IPS-20b (cell line): ENCODE results near the gene POLR3K.
"Not testable (repeated sequence)": the region's sequence is repeated elsewhere in the genome, so short reads cannot be mapped to it uniquely, and the experiment has no call there.

Experiments
- H3K27ac ChIP-seq: one replicate; pipeline ENCODE4 v1.5.1; 2013; ENCODE audit warnings: low read length
- H3K27me3 ChIP-seq: 2 replicates; pipeline ENCODE4 v1.6.1; 2013; ENCODE audit warnings: mild to moderate bottlenecking, low read length, inconsistent platforms; ENCODE audit not compliant: insufficient read depth
- H3K36me3 ChIP-seq: 2 replicates; pipeline ENCODE4 v1.6.1; 2013; ENCODE audit warnings: low read depth, mild to moderate bottlenecking, inconsistent platforms, low read length, moderate library complexity; ENCODE audit not compliant: insufficient read depth
- H3K4me1 ChIP-seq: 2 replicates; pipeline ENCODE4 v1.6.1; 2013; ENCODE audit warnings: mild to moderate bottlenecking, control low read depth, inconsistent platforms, low read length, moderate library complexity; ENCODE audit not compliant: insufficient read depth
- H3K4me3 ChIP-seq: 2 replicates; pipeline ENCODE4 v1.5.1; 2013; ENCODE audit warnings: mild to moderate bottlenecking, low read length, inconsistent platforms
- H3K9ac ChIP-seq: 2 replicates; pipeline ENCODE4 v1.6.1; 2013; ENCODE audit warnings: low read depth, mild to moderate bottlenecking, inconsistent platforms, low read length, moderate library complexity
- H3K9me3 ChIP-seq: 2 replicates; pipeline ENCODE4 v1.6.1; 2013; ENCODE audit warnings: mild to moderate bottlenecking, low read depth, low read length, inconsistent platforms; ENCODE audit not compliant: insufficient read depth

Gene POLR3K

GRCh38 chr16:46510-46909, 6.9 kb downstream of the POLR3K start:
- not testable (repeated sequence) for H3K4me1 ChIP-seq, H3K27me3 ChIP-seq, H3K4me3 ChIP-seq, H3K27ac ChIP-seq, H3K9ac ChIP-seq
- Histone ChIP-seq H3K9me3 (peaks cover 14% of the 10 kb centered on the region; the same call in 1 of the 2 replicates), H3K36me3 (peaks cover 82% of the 10 kb centered on the region)

- Histone ChIP-seq H3K4me3 (no peak overlapping the region), H3K27me3 (no peaks in the 10 kb centered on the region), H3K4me1 (no peaks in the 10 kb centered on the region), H3K9me3 (peaks cover 14% of the 10 kb centered on the region; the same call in 1 of the 2 replicates), H3K9ac (no peak overlapping the region), H3K27ac (no peak overlapping the region), H3K36me3 (peaks cover 73% of the 10 kb centered on the region)
These were observed 8.0 kb downstream of the POLR3K start for GRCh38 chr16:45454-45853.

GRCh38 chr16:44655-45054, 8.8 kb downstream of the POLR3K start:
- Histone ChIP-seq H3K27ac (no peak overlapping the region), H3K9ac (no peak overlapping the region), H3K27me3 (no peaks in the 10 kb centered on the region), H3K4me3 (no peak overlapping the region), H3K4me1 (no peaks in the 10 kb centered on the region), H3K9me3 (peaks cover 14% of the 10 kb centered on the region; the same call in 1 of the 2 replicates), H3K36me3 (peaks cover 68% of the 10 kb centered on the region)

GRCh38 chr16:43294-43693, 10.1 kb downstream of the POLR3K start:
- H3K9ac ChIP-seq = no peak overlapping the region
- no peaks in the 10 kb centered on the region for H3K27me3 ChIP-seq
- peaks cover 62% of the 10 kb centered on the region for H3K36me3 ChIP-seq
- H3K9me3 ChIP-seq = peaks cover 14% of the 10 kb centered on the region; the same call in 1 of the 2 replicates
- H3K4me1 ChIP-seq = no peaks in the 10 kb centered on the region
- H3K27ac ChIP-seq = no peak overlapping the region
- no peak overlapping the region for H3K4me3 ChIP-seq

- H3K36me3 ChIP-seq = peaks cover 57% of the 10 kb centered on the region
- no peak overlapping the region for H3K9ac ChIP-seq
- no peak overlapping the region for H3K27ac ChIP-seq
- peaks cover 14% of the 10 kb centered on the region; the same call in 1 of the 2 replicates for H3K9me3 ChIP-seq
- H3K4me3 ChIP-seq = no peak overlapping the region
- H3K4me1 ChIP-seq = no peaks in the 10 kb centered on the region
- H3K27me3 ChIP-seq = no peaks in the 10 kb centered on the region
These were observed 10.7 kb downstream of the POLR3K start for GRCh38 chr16:42691-43090.

GRCh38 chr16:42069-42457, 11.3 kb downstream of the POLR3K start:
- H3K9ac ChIP-seq = no peak overlapping the region
- no peak overlapping the region for H3K27ac ChIP-seq
- no peaks in the 10 kb centered on the region for H3K27me3 ChIP-seq
- peaks cover 14% of the 10 kb centered on the region; the same call in 1 of the 2 replicates for H3K9me3 ChIP-seq
- no peak overlapping the region for H3K4me3 ChIP-seq
- no peaks in the 10 kb centered on the region for H3K4me1 ChIP-seq
- H3K36me3 ChIP-seq = peaks cover 53% of the 10 kb centered on the region

- Histone ChIP-seq H3K27me3 (no peaks in the 10 kb centered on the region), H3K36me3 (peaks cover 49% of the 10 kb centered on the region)
These were observed 11.9 kb downstream of the POLR3K start for GRCh38 chr16:41439-42068.

GRCh38 chr16:38941-39892, 14.2 kb downstream of the POLR3K start:
- no peak overlapping the region for H3K9ac ChIP-seq
- H3K4me1 ChIP-seq = no peaks in the 10 kb centered on the region
- no peak overlapping the region for H3K27ac ChIP-seq
- no peak overlapping the region for H3K4me3 ChIP-seq
- H3K27me3 ChIP-seq = no peaks in the 10 kb centered on the region
- peaks cover 14% of the 10 kb centered on the region; the same call in 1 of the 2 replicates for H3K9me3 ChIP-seq
- peaks cover 27% of the 10 kb centered on the region for H3K36me3 ChIP-seq

More at GRCh38 chr16:41439-42068, 11.9 kb downstream of the POLR3K start:
- H3K4me1 ChIP-seq = no peaks in the 10 kb centered on the region
- no peak overlapping the region for H3K4me3 ChIP-seq
- H3K9ac ChIP-seq = no peak overlapping the region
- no peak overlapping the region for H3K27ac ChIP-seq
- peaks cover 14% of the 10 kb centered on the region; the same call in 1 of the 2 replicates for H3K9me3 ChIP-seq

GRCh38 chr16:38206-38605, 15.2 kb downstream of the POLR3K start:
- not testable (repeated sequence) for H3K4me1 ChIP-seq, H3K9me3 ChIP-seq, H3K27ac ChIP-seq, H3K4me3 ChIP-seq, H3K9ac ChIP-seq, H3K27me3 ChIP-seq
- peaks cover 19% of the 10 kb centered on the region; the same call in 1 of the 2 replicates for H3K36me3 ChIP-seq

- H3K9ac ChIP-seq = no peak overlapping the region
- no peak overlapping the region for H3K27ac ChIP-seq
- no peaks in the 10 kb centered on the region for H3K4me1 ChIP-seq
- peaks cover 12% of the 10 kb centered on the region; the same call in 1 of the 2 replicates for H3K36me3 ChIP-seq
- no peaks in the 10 kb centered on the region for H3K27me3 ChIP-seq
- no peak overlapping the region for H3K4me3 ChIP-seq
- peaks cover 4% of the 10 kb centered on the region; the same call in 1 of the 2 replicates for H3K9me3 ChIP-seq
These were observed 15.9 kb downstream of the POLR3K start for GRCh38 chr16:37511-37910.

GRCh38 chr16:36336-36984, 16.9 kb downstream of the POLR3K start:
- Histone ChIP-seq H3K9ac (no peak overlapping the region), H3K27me3 (no peaks in the 10 kb centered on the region), H3K4me1 (no peaks in the 10 kb centered on the region), H3K36me3 (peaks cover 2% of the 10 kb centered on the region; the same call in 1 of the 2 replicates), H3K27ac (no peak overlapping the region), H3K9me3 (no peaks in the 10 kb centered on the region), H3K4me3 (no peak overlapping the region)
